B cell (primary cell): ENCODE results near the gene ABI3BP. TPM values are rescaled to one million over a fixed set of nuclear protein-coding genes. Genes with fewer than 3 reads are reported as not detected.

ENCODE experiments used
- ATAC-seq: fragments of 200-7000 bp; cut with Tn5 transposase; one replicate; pipeline ENCODE4 v1.10.0; 2021; ENCODE audit warnings: low read depth, mild to moderate bottlenecking, moderate number of reproducible peaks, moderate library complexity
- CTCF ChIA-PET: fragments of 350-600 bp; sonication (Branson Sonifier 250); formaldehyde crosslinking; loops from one replicate; lab custom pipeline; 2021; ENCODE audit warnings: antibody characterized with exemption, inconsistent platforms; lab: Charles Lee
- POLR2A ChIA-PET: fragments of 350-600 bp; sonication (Branson Sonifier 250); formaldehyde crosslinking; loops from one replicate; lab custom pipeline; 2021; ENCODE audit warnings: antibody characterized with exemption; lab: Charles Lee
- DNase-seq: peaks from one replicate; pipeline ENCODE4 v3.0.0; 2013
- H2AFZ ChIP-seq: 2 replicates; pipeline ENCODE4 v1.6.1; 2012; ENCODE audit warnings: mild to moderate bottlenecking, low read depth, low read length; ENCODE audit not compliant: insufficient read depth, poor library complexity, severe bottlenecking
- H3K27ac ChIP-seq, 2 donors: 1 replicate in 1 of 2; 2 replicates in 1 of 2; pipeline ENCODE4 v1.5.1; 2012 to 2013; ENCODE audit warnings: low read length in 2 of 2, mild to moderate bottlenecking in 2 of 2, moderate library complexity in 1 of 2
- H3K27me3 ChIP-seq, 4 experiments: fragments of 200-600 bp in 1 of 4; sonication (generic) in 1 of 4; replicated peaks in 1 of 4; 1 replicate in 2 of 4; 2 replicates in 2 of 4; pipeline versions ENCODE4 v1.6.1 to v1.7.0; 2013 to 2016; ENCODE audit warnings: low read length in 3 of 4, mild to moderate bottlenecking in 2 of 4, mixed read lengths in 1 of 4, moderate library complexity in 1 of 4; ENCODE audit not compliant: insufficient read depth in 4 of 4, control insufficient read depth in 3 of 4; ENCODE audit errors: control extremely low read depth in 1 of 4
- H3K36me3 ChIP-seq, 2 experiments: replicated peaks in 1 of 2; 1 replicate in 1 of 2; 2 replicates in 1 of 2; pipeline versions ENCODE4 v1.6.1 to v1.7.1; 2013; ENCODE audit warnings: low read length in 1 of 2; ENCODE audit not compliant: insufficient read depth in 2 of 2, control insufficient read depth in 1 of 2; ENCODE audit errors: control extremely low read depth in 1 of 2, extremely low read depth in 1 of 2
- H3K4me1 ChIP-seq, 2 donors: fragments of 200-600 bp in 1 of 2; sonication (generic) in 1 of 2; 1 replicate in 1 of 2; 2 replicates in 1 of 2; pipeline versions ENCODE4 v1.5.1 to v1.6.1; 2013 to 2017; ENCODE audit warnings: low read length in 2 of 2; ENCODE audit not compliant: control insufficient read depth in 2 of 2, insufficient read depth in 2 of 2
- H3K4me2 ChIP-seq: replicated peaks from 2 replicates; pipeline ENCODE3; 2012; ENCODE audit warnings: mild to moderate bottlenecking, low read depth, low read length; ENCODE audit not compliant: poor library complexity, severe bottlenecking
- H3K4me3 ChIP-seq, 5 experiments: fragments of 200-600 bp in 1 of 5; sonication (generic) in 1 of 5; 1 replicate in 3 of 5; 2 replicates in 2 of 5; pipeline versions ENCODE4 v1.5.1 to v1.7.0; 2011 to 2016; ENCODE audit warnings: low read length in 4 of 5, mild to moderate bottlenecking in 4 of 5, low read depth in 2 of 5, control low read depth in 1 of 5, moderate library complexity in 1 of 5; ENCODE audit not compliant: insufficient read depth in 1 of 5; ENCODE audit errors: control extremely low read depth in 1 of 5, extremely low read depth in 1 of 5
- H3K79me2 ChIP-seq: fragments of 200-600 bp; sonication (generic); one replicate; pipeline ENCODE4 v1.6.0; 2016; ENCODE audit warnings: low read length; ENCODE audit not compliant: control insufficient read depth, insufficient read depth
- H3K9ac ChIP-seq: fragments of 200-600 bp; sonication (generic); 2 replicates; pipeline ENCODE4 v1.6.1; 2017; ENCODE audit warnings: mild to moderate bottlenecking, low read length, moderate library complexity
- H3K9me3 ChIP-seq, 3 donors: one replicate each; pipeline versions ENCODE4 v1.6.1 to v1.7.1; 2013; ENCODE audit warnings: low read length in 2 of 3; ENCODE audit not compliant: control insufficient read depth in 2 of 3, insufficient read depth in 1 of 3; ENCODE audit errors: control extremely low read depth in 1 of 3
- H4K20me1 ChIP-seq: 2 replicates; pipeline ENCODE4 v1.6.0; 2012; ENCODE audit warnings: mild to moderate bottlenecking, low read length; ENCODE audit not compliant: insufficient read depth, control insufficient read depth, poor library complexity, severe bottlenecking
- H3K27ac Mint-ChIP-seq: one replicate; pipeline ENCODE4 v1.8.0; 2021; ENCODE audit warnings: mixed read lengths
- H3K27me3 Mint-ChIP-seq: one replicate; pipeline ENCODE4 v1.8.0; 2021; ENCODE audit warnings: mixed read lengths
- H3K4me1 Mint-ChIP-seq: one replicate; pipeline ENCODE4 v1.8.0; 2021; ENCODE audit warnings: mixed read lengths
- H3K4me3 Mint-ChIP-seq: one replicate; pipeline ENCODE4 v1.8.0; 2021; ENCODE audit warnings: mixed read lengths
- H3K9me3 Mint-ChIP-seq: one replicate; pipeline ENCODE4 v1.8.0; 2022; ENCODE audit warnings: mixed read lengths; ENCODE audit not compliant: insufficient read depth
- CTCF ChIP-seq: fragments of 200-600 bp; IDR thresholded peaks from one replicate; pipeline ENCODE4 v1.8.0; 2022; ENCODE audit warnings: antibody characterized with exemption, mild to moderate bottlenecking
- EZH2 ChIP-seq: IDR thresholded peaks from 2 replicates; pipeline ENCODE4 v1.6.1; 2012; ENCODE audit warnings: borderline replicate concordance, low read depth, mild to moderate bottlenecking, moderate library complexity, low read length; ENCODE audit not compliant: insufficient read depth, poor library complexity, severe bottlenecking
- WGBS: methylation state at CpG from one replicate; pipeline ENCODE4 v1.1.5; 2013; ENCODE audit warnings: missing lambda C conversion rate; ENCODE audit not compliant: insufficient coverage; 5-methylcytosine and 5-hydroxymethylcytosine counted together
- intact Hi-C: fragments of 100-400 bp; cut with micrococcal nuclease; formaldehyde crosslinking; loops from one replicate; pipeline ENCODE4 v1.10.0; 2022
- polyA plus RNA-seq: library from polyadenylated mRNA; depleted of rRNA; stranded (reverse); fragments of >200 nt; gene quantifications from 2 replicates; pipeline ENCODE4 v1.2.3, GENCODE V29; 2012
- total RNA-seq, 2 donors: library from RNA; stranded (reverse); fragments of 120-200 nt in 1 of 2; gene quantifications; 1 replicate in 1 of 2; 2 replicates in 1 of 2; pipeline versions ENCODE4 v1.2.3 to v1.2.4, GENCODE V29; 2013 to 2022

Gene ABI3BP
- total and polyA plus RNA-seq, 2 donors (not counting 1 experiment from before 2014, with no cell fraction given), result not detected

DNA sequence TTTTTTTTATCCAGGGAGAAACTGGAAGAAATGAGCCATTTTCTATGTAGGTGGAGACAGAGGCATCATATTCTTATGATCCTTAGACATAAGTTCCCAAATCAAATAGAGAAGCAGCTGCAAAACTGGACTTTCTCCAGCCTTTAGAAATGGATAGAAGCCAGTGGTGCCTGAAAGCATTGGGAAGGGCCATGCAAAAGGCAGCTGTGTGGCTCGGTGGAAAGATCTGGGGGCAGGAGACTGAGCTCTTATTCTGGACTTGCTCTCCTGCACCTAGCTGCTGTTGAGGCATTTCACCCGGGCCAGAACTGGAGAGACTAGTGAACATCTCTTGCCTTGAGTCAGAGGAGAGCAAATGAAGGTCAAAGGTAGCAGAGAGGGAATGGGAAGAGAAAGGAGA lies 210.9 kb downstream of the ABI3BP start:
- POLR2A ChIA-PET, result no interaction called here
- no peak overlapping the region for H3K4me2 ChIP-seq

DNA sequence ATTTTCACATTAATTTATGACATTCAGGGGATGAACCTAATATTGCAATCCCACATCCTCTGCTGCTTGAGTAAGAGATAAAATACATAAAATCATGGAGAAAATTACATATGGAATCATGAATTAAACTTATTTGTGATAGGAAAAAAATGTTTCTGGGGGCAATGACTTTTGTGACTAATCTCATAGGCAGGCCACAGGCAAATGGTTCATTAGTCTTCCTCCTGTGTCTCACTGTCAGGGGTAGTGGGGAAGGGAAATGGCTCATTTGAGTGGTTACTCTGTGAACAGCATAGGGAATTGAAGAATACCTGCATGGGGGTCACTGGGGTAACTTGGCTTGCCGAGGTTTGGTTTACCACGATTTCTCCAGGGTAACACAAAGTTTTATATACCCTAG lies 211.9 kb downstream of the ABI3BP start:
- POLR2A ChIA-PET, result no interaction called here
- H4K20me1 ChIP-seq, result no peaks in the 10 kb centered on the region

More for the DNA sequence above, 210.9 kb downstream of the ABI3BP start:
- TF ChIP-seq EZH2, result no peak
- no peak for TF ChIP-seq CTCF
- Mint-ChIP-seq H3K27ac (no peak overlapping the region), H3K9me3 (no peaks in the 10 kb centered on the region), H3K27me3 (no peaks in the 10 kb centered on the region), H3K4me1 (no peaks in the 10 kb centered on the region), H3K4me3 (no peak overlapping the region)
- Histone ChIP-seq H4K20me1 (no peaks in the 10 kb centered on the region), H3K9ac (no peak overlapping the region), H3K36me3 (no peaks in the 10 kb centered on the region), H3K9me3 (no peaks in the 10 kb centered on the region), H2AFZ (no peak overlapping the region), H3K27ac (no peak overlapping the region), H3K79me2 (no peaks in the 10 kb centered on the region), H3K4me1 (no peaks in the 10 kb centered on the region), H3K27me3 (no peaks in the 10 kb centered on the region), H3K4me3 (no peak overlapping the region)
- CTCF ChIA-PET, result no interaction called here
- ATAC-seq (no peak), DNase-seq (no peak)
- WGBS, result 81% methylated on average over 2 of the region's 2 CpGs
- intact Hi-C loops, result no loop called here

More for the DNA sequence above, 211.9 kb downstream of the ABI3BP start:
- Histone ChIP-seq H2AFZ (no peak overlapping the region), H3K9ac (no peak overlapping the region), H3K36me3 (no peaks in the 10 kb centered on the region), H3K4me1 (no peaks in the 10 kb centered on the region), H3K9me3 (no peaks in the 10 kb centered on the region), H3K27ac (no peak overlapping the region), H3K27me3 (no peaks in the 10 kb centered on the region), H3K79me2 (no peaks in the 10 kb centered on the region), H3K4me3 (no peak overlapping the region), H3K4me2 (no peak overlapping the region)
- ATAC-seq (no peak), DNase-seq (no peak)
- no peaks in the 10 kb centered on the region for H3K27me3 Mint-ChIP-seq
- H3K9me3 Mint-ChIP-seq, result no peaks in the 10 kb centered on the region
- H3K27ac Mint-ChIP-seq, result no peak overlapping the region
- CTCF ChIA-PET, result no interaction called here
- no CpG with 5 or more reads among the region's 2 CpGs for WGBS
- intact Hi-C loops, result no loop called here
- no peak overlapping the region for H3K4me3 Mint-ChIP-seq
- TF ChIP-seq CTCF, result no peak
- no peak for TF ChIP-seq EZH2
- no peaks in the 10 kb centered on the region for H3K4me1 Mint-ChIP-seq
